Measurements from ENCODE around the gene NUP88.

The NUP88 gene

DNA sequence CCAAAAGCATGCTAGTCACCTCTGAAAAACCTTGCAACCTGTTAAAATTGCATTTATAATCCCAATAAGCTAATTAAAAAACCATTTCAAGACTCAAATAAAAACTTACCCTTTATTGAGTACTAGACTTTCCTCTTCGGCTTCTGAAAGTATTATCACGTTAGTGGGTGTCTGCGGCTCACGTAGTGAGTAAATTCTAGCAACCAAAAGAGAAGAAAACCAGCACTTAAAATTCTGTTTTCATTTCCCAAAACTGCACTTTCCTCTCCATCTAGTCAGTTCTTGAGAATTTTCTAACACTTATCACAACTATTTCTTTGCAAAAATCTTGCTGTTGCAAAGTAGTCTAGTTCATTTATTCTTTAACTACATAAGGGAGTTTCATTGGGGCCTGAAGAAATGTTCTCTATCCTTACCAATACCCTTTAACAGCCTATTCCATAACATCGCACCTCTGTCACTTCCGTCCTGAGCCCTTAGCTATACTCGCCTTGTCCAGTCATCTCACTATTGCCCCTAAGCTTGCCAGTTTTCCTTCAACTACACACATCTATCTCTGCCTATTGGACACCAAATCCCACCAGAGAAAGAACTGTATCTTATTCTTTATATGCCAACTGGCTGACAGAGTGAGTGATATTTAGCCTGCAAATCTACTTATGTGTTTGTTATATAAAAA lies 8.7 kb downstream of the NUP88 start:
- ChIA-PET CTCF (no interaction called here), POLR2A (interaction anchor here (0.7 kb wide), 1 partner anchor 1184 kb away, joined by 3 read pairs; no protein-coding TSS in a partner anchor)
- 100% methylated on average over 7 of the region's 7 CpGs for WGBS (ENCODE audit: insufficient coverage)

DNA sequence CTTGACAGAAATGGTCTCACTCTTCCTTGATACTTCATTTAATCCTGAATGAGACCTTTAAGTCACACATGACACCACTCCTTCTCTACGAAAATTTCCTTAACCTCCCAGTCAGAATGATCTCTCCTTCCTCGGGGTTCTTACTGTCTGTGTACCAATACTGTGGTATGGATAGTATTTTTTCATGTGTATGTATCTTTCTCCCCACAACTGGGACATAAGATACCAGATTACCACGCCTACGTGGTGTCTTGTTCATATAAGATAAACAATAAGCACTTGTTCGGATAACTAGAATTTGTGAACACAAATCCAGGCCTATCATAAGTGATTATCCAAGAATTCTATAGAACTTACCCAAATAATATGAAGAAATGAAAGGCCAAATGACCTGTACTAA lies 11.3 kb downstream of the NUP88 start:
- no peak overlapping the region for H3K4me3 ChIP-seq (ENCODE audit: control insufficient read depth in 1 of 7, extremely low read depth in 1 of 7, insufficient read depth in 4 of 7, low read depth in 2 of 7, low read length in 6 of 7)
- no peaks in the 10 kb centered on the region for H3K4me1 ChIP-seq (ENCODE audit: control extremely low read depth in 1 of 4, control insufficient read depth in 4 of 4, insufficient read depth in 4 of 4, low read length in 3 of 4)
- WGBS (ENCODE audit: insufficient coverage): no CpG with 5 or more reads among the region's 5 CpGs
- no peaks in the 10 kb centered on the region for H3K27me3 ChIP-seq (replicated peaks in 2 of 5; ENCODE audit: control insufficient read depth in 4 of 5, insufficient read depth in 5 of 5, low read length in 4 of 5)
- ChIA-PET CTCF (no interaction called here), POLR2A (no interaction called here)
- H3K9me3 ChIP-seq (ENCODE audit: control extremely low read depth in 1 of 5, control insufficient read depth in 4 of 5, insufficient read depth in 2 of 5, low read depth in 1 of 5, low read length in 4 of 5): no peaks in the 10 kb centered on the region
- H3K27ac ChIP-seq (ENCODE audit: insufficient read depth in 1 of 2, low read depth in 1 of 2, low read length in 2 of 2, poor library complexity in 1 of 2, severe bottlenecking in 2 of 2): no peak overlapping the region
- H3K36me3 ChIP-seq (ENCODE audit: control insufficient read depth in 4 of 4, insufficient read depth in 4 of 4, low read length in 3 of 4): peaks cover 43 to 92% (median 69%) of the 10 kb centered on the region in 4 experiments
- no peak for DNase-seq

More for the DNA sequence above, 8.7 kb downstream of the NUP88 start:
- H3K4me3 ChIP-seq (ENCODE audit: control insufficient read depth in 1 of 7, extremely low read depth in 1 of 7, insufficient read depth in 4 of 7, low read depth in 2 of 7, low read length in 6 of 7): no peak overlapping the region
- no peaks in the 10 kb centered on the region for H3K9me3 ChIP-seq (ENCODE audit: control extremely low read depth in 1 of 5, control insufficient read depth in 4 of 5, insufficient read depth in 2 of 5, low read depth in 1 of 5, low read length in 4 of 5)
- no peaks in the 10 kb centered on the region for H3K4me1 ChIP-seq (ENCODE audit: control extremely low read depth in 1 of 4, control insufficient read depth in 4 of 4, insufficient read depth in 4 of 4, low read length in 3 of 4)
- DNase-seq: no peak
- H3K36me3 ChIP-seq (ENCODE audit: control insufficient read depth in 4 of 4, insufficient read depth in 4 of 4, low read length in 3 of 4): peaks cover 30 to 90% (median 69%) of the 10 kb centered on the region in 4 experiments
- H3K27ac ChIP-seq (ENCODE audit: insufficient read depth in 1 of 2, low read depth in 1 of 2, low read length in 2 of 2, poor library complexity in 1 of 2, severe bottlenecking in 2 of 2): no peak overlapping the region
- H3K27me3 ChIP-seq (replicated peaks in 2 of 5; ENCODE audit: control insufficient read depth in 4 of 5, insufficient read depth in 5 of 5, low read length in 4 of 5): no peaks in the 10 kb centered on the region

DNA sequence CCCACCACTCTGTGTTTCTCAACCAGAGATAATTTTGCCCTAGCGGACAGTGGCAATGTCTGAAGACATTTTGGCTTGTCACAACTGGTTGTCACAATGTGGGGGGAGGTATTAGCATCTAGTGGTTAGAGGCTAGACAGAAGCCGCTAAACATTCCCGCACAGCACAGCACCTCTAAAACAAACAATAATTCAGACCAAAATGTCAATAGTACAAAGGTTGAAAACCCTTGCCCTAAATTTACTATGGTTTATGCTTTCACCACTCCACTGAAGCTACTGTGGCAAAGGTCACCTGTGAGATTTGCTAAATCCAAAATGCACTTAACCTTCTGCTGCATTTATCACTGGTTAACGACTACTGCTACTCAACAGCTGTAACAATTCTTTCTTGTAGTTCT lies 14.1 kb downstream of the NUP88 start:
- Histone ChIP-seq H3K27me3 (replicated peaks in 2 of 5; ENCODE audit: control insufficient read depth in 4 of 5, insufficient read depth in 5 of 5, low read length in 4 of 5) (no peaks in the 10 kb centered on the region), H3K36me3 (ENCODE audit: control insufficient read depth in 4 of 4, insufficient read depth in 4 of 4, low read length in 3 of 4) (peaks cover 39 to 87% (median 58%) of the 10 kb centered on the region in 4 experiments), H3K27ac (ENCODE audit: insufficient read depth in 1 of 2, low read depth in 1 of 2, low read length in 2 of 2, poor library complexity in 1 of 2, severe bottlenecking in 2 of 2) (no peak overlapping the region), H3K9me3 (ENCODE audit: control extremely low read depth in 1 of 5, control insufficient read depth in 4 of 5, insufficient read depth in 2 of 5, low read depth in 1 of 5, low read length in 4 of 5) (no peaks in the 10 kb centered on the region), H3K4me3 (ENCODE audit: control insufficient read depth in 1 of 7, extremely low read depth in 1 of 7, insufficient read depth in 4 of 7, low read depth in 2 of 7, low read length in 6 of 7) (no peak overlapping the region), H3K4me1 (ENCODE audit: control extremely low read depth in 1 of 4, control insufficient read depth in 4 of 4, insufficient read depth in 4 of 4, low read length in 3 of 4) (no peaks in the 10 kb centered on the region)
- no peak for DNase-seq
- ChIA-PET CTCF (interaction anchor here (1.0 to 1.6 kb wide), 3 partner anchors 12 to 24 kb away, joined by 3 to 7 read pairs (median 3); no protein-coding TSS in a partner anchor), POLR2A (no interaction called here)
- WGBS (ENCODE audit: insufficient coverage): 100% methylated on average over 1 of the region's 4 CpGs

DNA sequence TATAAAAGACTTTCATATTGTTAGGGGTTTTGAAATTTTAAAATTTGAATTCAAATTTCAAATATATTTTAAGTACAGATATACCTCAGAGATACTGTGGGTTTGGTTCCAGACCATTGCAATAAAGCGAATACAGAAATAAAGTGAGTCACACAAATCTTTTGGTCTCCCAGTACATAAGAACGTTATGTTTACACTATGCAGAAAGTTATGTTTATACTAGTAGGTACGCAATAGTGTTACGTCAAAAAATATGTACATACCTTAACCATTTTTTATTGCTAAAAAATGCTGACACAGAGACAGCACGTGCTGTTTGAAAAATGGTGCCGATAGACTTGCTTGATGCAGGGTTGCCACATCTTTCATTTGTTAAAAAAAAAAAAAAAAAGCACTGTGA lies 19.7 kb downstream of the NUP88 start:
- H3K36me3 ChIP-seq (ENCODE audit: control insufficient read depth in 4 of 4, insufficient read depth in 4 of 4, low read length in 3 of 4): peaks cover 12 to 87% (median 51%) of the 10 kb centered on the region in 4 experiments
- no peak overlapping the region for H3K4me3 ChIP-seq (ENCODE audit: control insufficient read depth in 1 of 7, extremely low read depth in 1 of 7, insufficient read depth in 4 of 7, low read depth in 2 of 7, low read length in 6 of 7)
- no peak for DNase-seq
- no peak overlapping the region for H3K27ac ChIP-seq (ENCODE audit: insufficient read depth in 1 of 2, low read depth in 1 of 2, low read length in 2 of 2, poor library complexity in 1 of 2, severe bottlenecking in 2 of 2)
- H3K4me1 ChIP-seq (ENCODE audit: control extremely low read depth in 1 of 4, control insufficient read depth in 4 of 4, insufficient read depth in 4 of 4, low read length in 3 of 4): no peaks in the 10 kb centered on the region
- no CpG with 5 or more reads among the region's 6 CpGs for WGBS (ENCODE audit: insufficient coverage)
- CTCF ChIA-PET: interaction anchor here (1.3 kb wide), 1 partner anchor 19 kb away, joined by 4 read pairs; no protein-coding TSS in a partner anchor
- H3K27me3 ChIP-seq (replicated peaks in 2 of 5; ENCODE audit: control insufficient read depth in 4 of 5, insufficient read depth in 5 of 5, low read length in 4 of 5): no peaks in the 10 kb centered on the region
- POLR2A ChIA-PET: no interaction called here
- H3K9me3 ChIP-seq (ENCODE audit: control extremely low read depth in 1 of 5, control insufficient read depth in 4 of 5, insufficient read depth in 2 of 5, low read depth in 1 of 5, low read length in 4 of 5): peaks cover 0 to 7% (median 2%) of the 10 kb centered on the region in 5 experiments

DNA sequence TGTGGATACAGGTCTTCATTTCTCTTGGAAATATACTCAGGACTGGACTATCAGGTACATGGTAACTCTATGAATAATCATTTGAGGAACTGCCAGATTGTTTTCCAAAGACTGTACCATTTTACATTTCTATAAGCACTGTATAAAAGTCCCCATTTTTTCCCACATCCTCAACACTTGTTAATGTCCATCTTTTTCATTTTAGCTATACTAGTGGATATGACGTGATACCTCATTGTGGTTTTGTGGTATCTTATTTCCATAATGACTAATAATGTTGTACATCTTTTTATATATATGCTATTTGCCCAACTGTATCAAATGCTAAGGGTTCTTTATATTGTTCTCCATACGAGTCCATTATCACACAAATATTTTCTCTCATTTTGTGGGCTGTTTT lies 22.9 kb downstream of the NUP88 start:
- Histone ChIP-seq H3K9me3 (ENCODE audit: control extremely low read depth in 1 of 5, control insufficient read depth in 4 of 5, insufficient read depth in 2 of 5, low read depth in 1 of 5, low read length in 4 of 5) (peaks cover 0 to 7% (median 2%) of the 10 kb centered on the region in 5 experiments), H3K27me3 (replicated peaks in 2 of 5; ENCODE audit: control insufficient read depth in 4 of 5, insufficient read depth in 5 of 5, low read length in 4 of 5) (no peaks in the 10 kb centered on the region), H3K4me3 (ENCODE audit: control insufficient read depth in 1 of 7, extremely low read depth in 1 of 7, insufficient read depth in 4 of 7, low read depth in 2 of 7, low read length in 6 of 7) (no peak overlapping the region), H3K36me3 (ENCODE audit: control insufficient read depth in 4 of 4, insufficient read depth in 4 of 4, low read length in 3 of 4) (peaks cover 13 to 91% (median 53%) of the 10 kb centered on the region in 4 experiments), H3K27ac (ENCODE audit: insufficient read depth in 1 of 2, low read depth in 1 of 2, low read length in 2 of 2, poor library complexity in 1 of 2, severe bottlenecking in 2 of 2) (no peak overlapping the region), H3K4me1 (ENCODE audit: control extremely low read depth in 1 of 4, control insufficient read depth in 4 of 4, insufficient read depth in 4 of 4, low read length in 3 of 4) (no peaks in the 10 kb centered on the region)
- POLR2A ChIA-PET: no interaction called here
- no CpG with 5 or more reads among the region's 2 CpGs for WGBS (ENCODE audit: insufficient coverage)
- CTCF ChIA-PET: no interaction called here
- DNase-seq: no peak

DNA sequence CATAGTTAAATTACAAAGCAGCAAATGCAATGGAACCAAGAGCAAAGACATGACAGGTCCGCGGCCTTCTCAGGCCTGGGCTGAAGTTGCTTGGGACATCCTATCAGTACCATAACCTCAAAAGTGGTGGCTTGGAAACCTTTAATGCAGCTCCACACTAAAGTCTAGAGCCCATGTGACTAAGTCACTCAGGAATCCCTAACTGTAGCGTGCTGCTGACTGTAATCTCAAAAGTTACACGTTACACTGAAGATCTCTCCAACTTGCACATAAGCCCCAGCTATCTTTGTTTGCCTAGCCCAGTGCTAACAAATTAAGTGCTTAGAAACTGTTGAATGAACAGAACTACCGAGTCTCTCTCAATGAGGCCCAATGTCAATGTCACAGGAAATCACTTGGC lies 27.8 kb downstream of the NUP88 start:
- DNase-seq: no peak
- WGBS (ENCODE audit: insufficient coverage): 94% methylated on average over 3 of the region's 5 CpGs
- H3K9me3 ChIP-seq (ENCODE audit: control extremely low read depth in 1 of 5, control insufficient read depth in 4 of 5, insufficient read depth in 2 of 5, low read depth in 1 of 5, low read length in 4 of 5): peaks cover 0 to 3% (median 0%) of the 10 kb centered on the region in 5 experiments
- peaks cover 0 to 2% (median 0%) of the 10 kb centered on the region in 4 experiments for H3K4me1 ChIP-seq (ENCODE audit: control extremely low read depth in 1 of 4, control insufficient read depth in 4 of 4, insufficient read depth in 4 of 4, low read length in 3 of 4)
- ChIA-PET CTCF (interaction anchor here (1.5 to 2.2 kb wide), 2 partner anchors 10 to 21 kb away, joined by 5 read pairs; no protein-coding TSS in a partner anchor), POLR2A (no interaction called here)
- H3K27ac ChIP-seq (ENCODE audit: insufficient read depth in 1 of 2, low read depth in 1 of 2, low read length in 2 of 2, poor library complexity in 1 of 2, severe bottlenecking in 2 of 2): no peak overlapping the region
- no peaks in the 10 kb centered on the region for H3K27me3 ChIP-seq (replicated peaks in 2 of 5; ENCODE audit: control insufficient read depth in 4 of 5, insufficient read depth in 5 of 5, low read length in 4 of 5)
- H3K4me3 ChIP-seq (ENCODE audit: control insufficient read depth in 1 of 7, extremely low read depth in 1 of 7, insufficient read depth in 4 of 7, low read depth in 2 of 7, low read length in 6 of 7): no peak overlapping the region
- H3K36me3 ChIP-seq (ENCODE audit: control insufficient read depth in 4 of 4, insufficient read depth in 4 of 4, low read length in 3 of 4): peaks cover 23 to 82% (median 67%) of the 10 kb centered on the region in 4 experiments

DNA sequence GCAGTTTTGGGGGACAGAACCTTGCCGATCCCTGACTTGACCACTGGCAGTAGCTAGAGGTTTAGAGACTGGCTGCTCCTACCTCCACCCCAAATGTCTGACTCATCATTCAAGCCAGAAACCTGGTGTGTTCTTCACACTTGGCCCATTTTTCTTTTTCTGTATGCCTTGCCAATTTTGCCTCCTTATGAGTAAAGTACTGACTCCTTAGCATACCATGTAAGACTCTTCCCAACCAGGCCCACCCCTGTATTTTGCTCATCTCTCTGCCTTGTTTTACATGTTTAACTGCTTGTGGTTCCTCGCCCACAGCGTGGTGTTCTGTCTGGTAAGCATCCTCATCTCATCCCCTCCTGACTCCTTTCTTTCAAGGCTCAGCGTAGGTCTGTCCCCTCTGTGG lies 37.9 kb downstream of the NUP88 start:
- Histone ChIP-seq H3K4me3 (ENCODE audit: control insufficient read depth in 1 of 7, extremely low read depth in 1 of 7, insufficient read depth in 4 of 7, low read depth in 2 of 7, low read length in 6 of 7) (no peak overlapping the region), H3K9me3 (ENCODE audit: control extremely low read depth in 1 of 5, control insufficient read depth in 4 of 5, insufficient read depth in 2 of 5, low read depth in 1 of 5, low read length in 4 of 5) (no peaks in the 10 kb centered on the region), H3K4me1 (ENCODE audit: control extremely low read depth in 1 of 4, control insufficient read depth in 4 of 4, insufficient read depth in 4 of 4, low read length in 3 of 4) (no peaks in the 10 kb centered on the region), H3K27ac (ENCODE audit: insufficient read depth in 1 of 2, low read depth in 1 of 2, low read length in 2 of 2, poor library complexity in 1 of 2, severe bottlenecking in 2 of 2) (no peak overlapping the region), H3K27me3 (replicated peaks in 2 of 5; ENCODE audit: control insufficient read depth in 4 of 5, insufficient read depth in 5 of 5, low read length in 4 of 5) (no peaks in the 10 kb centered on the region), H3K36me3 (ENCODE audit: control insufficient read depth in 4 of 4, insufficient read depth in 4 of 4, low read length in 3 of 4) (peaks cover 24 to 95% (median 77%) of the 10 kb centered on the region in 4 experiments)
- no peak for DNase-seq
- POLR2A ChIA-PET: no interaction called here
- CTCF ChIA-PET: interaction anchor here (0.5 to 1.6 kb wide), 5 partner anchors 9 to 43 kb away, joined by 3 to 7 read pairs (median 4); no protein-coding TSS in a partner anchor
- WGBS (ENCODE audit: insufficient coverage): 100% methylated on average over 4 of the region's 4 CpGs
